ENCODE data around the gene ZDHHC5. TPM values are rescaled to one million over a fixed set of nuclear protein-coding genes. Genes with fewer than 3 reads are reported as not detected.
"Not testable (repeated sequence)": the region's sequence is repeated elsewhere in the genome, so short reads cannot be mapped to it uniquely, and the experiment has no call there.

ZDHHC5 gene
- total RNA-seq, 1 donor from 2014 or later = 79.8 TPM

DNA sequence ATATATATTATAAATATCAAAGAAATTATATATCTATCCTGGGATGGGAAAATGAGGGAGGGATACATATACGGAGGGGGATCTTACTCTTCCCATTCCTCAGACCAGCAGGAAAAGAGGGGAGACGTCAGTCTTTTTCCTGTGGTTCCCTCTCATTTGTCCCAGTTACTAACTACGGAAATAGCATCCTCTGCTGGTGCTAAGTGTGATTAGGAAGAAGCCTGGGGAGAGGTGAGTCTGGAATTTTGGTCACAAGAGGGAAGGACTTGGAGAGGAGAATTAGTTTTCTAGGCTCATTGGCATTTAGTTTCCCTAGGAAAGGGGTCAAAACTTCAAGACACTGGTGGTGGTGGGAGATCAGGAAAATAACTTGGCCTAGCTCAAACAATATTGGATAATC is 32.5 kb downstream of the ZDHHC5 start:
- Histone ChIP-seq H3K36me3 (peaks cover 90% of the 10 kb centered on the region), H3K27ac (no peak overlapping the region), H3K27me3 (no peaks in the 10 kb centered on the region), H3K4me1 (no peaks in the 10 kb centered on the region), H3K9me3 (no peaks in the 10 kb centered on the region), H3K4me3 (no peak overlapping the region)
- TF ChIP-seq CTCF (IDR thresholded peaks at IDR 0.05) = no peak
- ATAC-seq (no peak), DNase-seq (no peak)
- intact Hi-C loops (cut with DNase I) = no loop called here

- ATAC-seq (no peak), DNase-seq (no peak)
- intact Hi-C loops (cut with DNase I) = no loop called here
- Histone ChIP-seq H3K27me3 (no peaks in the 10 kb centered on the region), H3K4me3 (no peak overlapping the region), H3K36me3 (peaks cover 63% of the 10 kb centered on the region), H3K4me1 (no peaks in the 10 kb centered on the region), H3K27ac (no peak overlapping the region), H3K9me3 (no peaks in the 10 kb centered on the region)
- no peak for TF ChIP-seq CTCF (IDR thresholded peaks at IDR 0.05)
Observed at GRCh38 chr11:57703341-57703740, 35.4 kb downstream of the ZDHHC5 start.

DNA sequence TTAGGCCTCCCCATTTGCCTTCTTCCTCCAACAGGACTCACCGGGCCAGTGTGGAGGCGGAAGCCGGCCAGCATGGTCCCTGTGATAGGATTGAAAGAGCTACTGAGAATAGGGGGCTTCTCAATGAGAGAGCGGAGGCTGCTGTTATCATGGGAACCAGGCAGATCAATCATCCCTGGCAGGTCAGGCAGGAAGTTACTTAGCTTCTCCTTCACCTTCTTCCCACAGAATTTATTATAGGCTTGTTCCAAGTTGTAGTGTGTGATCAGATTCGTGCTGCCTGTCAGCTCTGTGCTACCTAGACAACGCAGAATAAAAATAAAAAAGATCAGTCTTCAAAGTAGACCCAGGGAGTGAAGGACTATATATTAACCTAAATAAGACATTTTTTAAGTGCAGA is 37.0 kb downstream of the ZDHHC5 start:
- H3K9me3 ChIP-seq = no peaks in the 10 kb centered on the region
- TF ChIP-seq CTCF (IDR thresholded peaks at IDR 0.05) = no peak
- peaks cover 47% of the 10 kb centered on the region for H3K36me3 ChIP-seq
- ATAC-seq = no peak
- no peak overlapping the region for H3K4me3 ChIP-seq
- H3K27me3 ChIP-seq = no peaks in the 10 kb centered on the region
- H3K27ac ChIP-seq = no peak overlapping the region
- no peaks in the 10 kb centered on the region for H3K4me1 ChIP-seq
- DNase-seq = no peak
- intact Hi-C loops (cut with DNase I) = no loop called here

DNA sequence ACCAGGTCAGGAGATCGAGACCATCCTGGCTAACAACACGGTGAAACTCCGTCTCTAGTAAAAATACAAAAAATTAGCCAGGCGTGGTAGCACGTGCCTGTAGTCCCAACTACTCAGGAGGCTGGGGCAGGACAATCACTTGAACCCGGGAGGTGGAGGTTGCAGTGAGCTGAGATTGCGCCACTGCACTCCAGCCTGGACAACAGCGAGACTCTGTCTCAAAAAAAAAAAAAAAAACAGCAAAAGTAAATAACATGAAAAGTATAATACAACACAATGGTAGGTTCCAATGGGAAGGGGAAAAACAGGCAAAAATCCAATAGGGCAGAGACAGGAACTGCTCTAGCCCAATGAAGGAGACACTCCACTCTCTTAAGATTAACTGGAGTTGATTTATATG is 37.5 kb downstream of the ZDHHC5 start:
- H3K4me1 ChIP-seq; H3K4me3 ChIP-seq; ATAC-seq; DNase-seq; intact Hi-C loops (cut with DNase I); H3K27me3 ChIP-seq; H3K9me3 ChIP-seq; H3K27ac ChIP-seq: not testable (repeated sequence)
- H3K36me3 ChIP-seq = peaks cover 42% of the 10 kb centered on the region

- ATAC-seq = no peak
- Histone ChIP-seq H3K9me3 (no peaks in the 10 kb centered on the region), H3K27ac (no peak overlapping the region), H3K36me3 (peaks cover 4% of the 10 kb centered on the region), H3K27me3 (no peaks in the 10 kb centered on the region), H3K4me1 (peaks cover 31% of the 10 kb centered on the region), H3K4me3 (no peak overlapping the region)
- no peak for DNase-seq
- TF ChIP-seq CTCF (IDR thresholded peaks at IDR 0.05) = no peak
- intact Hi-C loops (cut with DNase I) = no loop called here
Observed at GRCh38 chr11:57709802-57710367, 42.0 kb downstream of the ZDHHC5 start.

DNA sequence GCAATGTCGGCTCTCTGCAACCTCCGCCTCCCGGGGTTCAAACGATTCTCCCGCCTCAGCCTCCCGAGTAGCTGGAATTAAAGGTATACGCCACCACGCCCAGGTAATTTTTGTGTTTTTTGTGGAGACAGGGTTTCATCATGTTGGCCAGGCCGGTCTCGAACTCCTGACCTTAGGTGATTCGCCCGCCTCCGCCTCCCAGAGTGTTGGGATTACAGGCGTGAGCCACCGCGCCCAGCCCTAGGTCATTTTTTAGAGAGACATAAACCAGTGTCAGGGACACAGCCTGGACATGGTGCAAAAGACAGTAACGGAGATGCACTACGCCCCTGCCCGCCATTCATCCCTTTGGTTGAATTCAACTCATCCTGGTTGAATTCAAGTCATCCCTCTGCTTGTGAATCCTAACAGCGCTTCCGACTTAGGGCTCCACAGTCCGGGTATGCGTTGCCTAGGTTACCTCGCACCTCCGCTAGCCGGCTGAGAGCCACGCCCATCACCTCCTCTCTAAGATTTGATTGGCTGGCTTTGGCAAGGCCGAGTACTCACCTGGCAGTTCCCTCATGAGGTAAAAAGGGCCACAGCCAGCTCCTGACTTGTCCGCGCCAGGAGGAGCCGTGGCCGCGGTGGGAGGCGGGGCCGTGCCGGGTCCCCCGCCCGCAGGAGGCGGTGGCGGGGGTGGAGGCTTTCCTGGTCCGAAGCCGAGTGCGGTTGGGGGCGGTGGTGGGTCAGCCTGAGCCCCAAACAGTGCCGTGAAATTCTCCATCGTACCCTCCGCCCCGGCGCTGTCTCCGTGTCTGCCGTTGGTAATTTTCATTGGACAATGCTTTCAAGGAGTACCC is 43.7 kb downstream of the ZDHHC5 start, which contains the start of gene MED19:
TSS of gene MED19 (minus strand) at position 802 of the 842 bp plus-strand sequence. CDS start at position 766, 36 bp downstream.
- H3K4me3 ChIP-seq = peak within 1 kb of the TSS; percentile 82
- peaks cover 31% of the 10 kb centered on the region for H3K4me1 ChIP-seq
- intact Hi-C loops (cut with DNase I) = no loop called here
- peak; percentile 81 for ATAC-seq
- peak within 1 kb of the TSS; percentile 90 for H3K27ac ChIP-seq
- DNase-seq = peak; percentile 90
- no peaks in the 10 kb centered on the region for H3K27me3 ChIP-seq
- no peaks in the 10 kb centered on the region for H3K36me3 ChIP-seq
- TF ChIP-seq CTCF (IDR thresholded peaks at IDR 0.05) = no peak
- H3K9me3 ChIP-seq = no peaks in the 10 kb centered on the region
